ENCODE data around the gene E2F2. TPM values are rescaled to one million over a fixed set of nuclear protein-coding genes. Genes with fewer than 3 reads are reported as not detected.

The E2F2 gene
- total RNA-seq, 1 experiment from 2014 or later, result 46.1 TPM

GRCh38 chr1:23480187-23481025, 50.6 kb downstream of the E2F2 start:
- Histone ChIP-seq H3K27ac (ENCODE audit: low read depth, low read length, poor library complexity, severe bottlenecking) (no peak overlapping the region), H3K27me3 (replicated peaks; ENCODE audit: insufficient read depth, low read depth, low read length, poor library complexity) (no peaks in the 10 kb centered on the region), H3K9me3 (ENCODE audit: low read depth, low read length, poor library complexity, severe bottlenecking) (no peaks in the 10 kb centered on the region), H3K4me1 (ENCODE audit: insufficient read depth, low read length, poor library complexity, severe bottlenecking) (peaks cover 6% of the 10 kb centered on the region), H3K36me3 (ENCODE audit: insufficient read depth, low read length, poor library complexity, severe bottlenecking) (no peaks in the 10 kb centered on the region), H3K4me3 (ENCODE audit: low read depth, low read length, poor library complexity, severe bottlenecking) (no peak overlapping the region)
- no peak for DNase-seq (ENCODE audit: low spot score)
- ChIA-PET POLR2A (ENCODE audit: low non-redundant PET) (no interaction called here), CTCF (no interaction called here)
- TF ChIP-seq EZH2 (IDR thresholded peaks at IDR 0.05; ENCODE audit: borderline replicate concordance, low read depth, low read length, poor library complexity, severe bottlenecking) (no peak), CTCF (conservative IDR thresholded peaks at IDR 0.05; ENCODE audit: low read depth, low read length) (no peak)
- BruUV-seq (replicated peaks), result no TSS peak
- intact Hi-C loops (cut with micrococcal nuclease; ENCODE audit: unreplicated experiment), result no loop called here

GRCh38 chr1:23479666-23479941, 51.4 kb downstream of the E2F2 start:
- BruUV-seq (replicated peaks), result no TSS peak
- no peak overlapping the region for H3K4me3 ChIP-seq (ENCODE audit: low read depth, low read length, poor library complexity, severe bottlenecking)
- no peaks in the 10 kb centered on the region for H3K27me3 ChIP-seq (replicated peaks; ENCODE audit: insufficient read depth, low read depth, low read length, poor library complexity)
- peaks cover 6% of the 10 kb centered on the region for H3K4me1 ChIP-seq (ENCODE audit: insufficient read depth, low read length, poor library complexity, severe bottlenecking)
- TF ChIP-seq EZH2 (IDR thresholded peaks at IDR 0.05; ENCODE audit: borderline replicate concordance, low read depth, low read length, poor library complexity, severe bottlenecking) (no peak), CTCF (conservative IDR thresholded peaks at IDR 0.05; ENCODE audit: low read depth, low read length) (no peak)
- H3K36me3 ChIP-seq (ENCODE audit: insufficient read depth, low read length, poor library complexity, severe bottlenecking), result no peaks in the 10 kb centered on the region
- DNase-seq (ENCODE audit: low spot score), result no peak
- H3K9me3 ChIP-seq (ENCODE audit: low read depth, low read length, poor library complexity, severe bottlenecking), result no peaks in the 10 kb centered on the region
- H3K27ac ChIP-seq (ENCODE audit: low read depth, low read length, poor library complexity, severe bottlenecking), result no peak overlapping the region
- intact Hi-C loops (cut with micrococcal nuclease; ENCODE audit: unreplicated experiment), result no loop called here
- ChIA-PET POLR2A (ENCODE audit: low non-redundant PET) (no interaction called here), CTCF (no interaction called here)

GRCh38 chr1:23478896-23479665, 52.0 kb downstream of the E2F2 start:
- Histone ChIP-seq H3K4me3 (ENCODE audit: low read depth, low read length, poor library complexity, severe bottlenecking) (no peak overlapping the region), H3K9me3 (ENCODE audit: low read depth, low read length, poor library complexity, severe bottlenecking) (no peaks in the 10 kb centered on the region), H3K4me1 (ENCODE audit: insufficient read depth, low read length, poor library complexity, severe bottlenecking) (peaks cover 6% of the 10 kb centered on the region), H3K27ac (ENCODE audit: low read depth, low read length, poor library complexity, severe bottlenecking) (no peak overlapping the region), H3K27me3 (replicated peaks; ENCODE audit: insufficient read depth, low read depth, low read length, poor library complexity) (no peaks in the 10 kb centered on the region), H3K36me3 (ENCODE audit: insufficient read depth, low read length, poor library complexity, severe bottlenecking) (no peaks in the 10 kb centered on the region)
- intact Hi-C loops (cut with micrococcal nuclease; ENCODE audit: unreplicated experiment), result no loop called here
- no peak for DNase-seq (ENCODE audit: low spot score)
- BruUV-seq (replicated peaks), result no TSS peak
- CTCF ChIA-PET, result no interaction called here
- TF ChIP-seq EZH2 (IDR thresholded peaks at IDR 0.05; ENCODE audit: borderline replicate concordance, low read depth, low read length, poor library complexity, severe bottlenecking), result no peak
- TF ChIP-seq CTCF (conservative IDR thresholded peaks at IDR 0.05; ENCODE audit: low read depth, low read length), result no peak
- POLR2A ChIA-PET (ENCODE audit: low non-redundant PET), result no interaction called here

All from A673 (cell line).